GM06990 (cell line): Measurements from ENCODE around the gene DLST.

ENCODE experiments used
- DNase-seq: peaks from one replicate; pipeline ENCODE4 v3.0.0-alpha.2; 2011; ENCODE audit not compliant: insufficient read length; ENCODE audit errors: extremely low read depth
- H3K27me3 ChIP-seq: replicated peaks from 2 replicates; pipeline ENCODE4 v1.6.0; 2011; ENCODE audit warnings: low read length; ENCODE audit not compliant: control insufficient read depth, insufficient read depth
- H3K36me3 ChIP-seq: 2 replicates; pipeline ENCODE4 v1.5.1; 2011; ENCODE audit warnings: low read length; ENCODE audit not compliant: control insufficient read depth, insufficient read depth
- H3K4me3 ChIP-seq: replicated peaks from 2 replicates; pipeline ENCODE4 v1.5.1; 2011; ENCODE audit warnings: low read depth, mild to moderate bottlenecking, control low read depth, low read length
- CTCF ChIP-seq: IDR thresholded peaks from 2 replicates; pipeline ENCODE4 v1.5.1; 2011; ENCODE audit warnings: low read length, control low read depth, mild to moderate bottlenecking, inconsistent platforms; ENCODE audit not compliant: insufficient read depth, poor library complexity, severe bottlenecking

DLST gene

GRCh38 chr14:74861734-74862090 is 20.0 kb upstream of the DLST start:
- H3K36me3 ChIP-seq, result no peaks in the 10 kb centered on the region
- H3K4me3 ChIP-seq, result no peak overlapping the region
- no peak for TF ChIP-seq CTCF
- no peak for DNase-seq
- H3K27me3 ChIP-seq, result no peaks in the 10 kb centered on the region

- no peak for TF ChIP-seq CTCF
These were observed 18.4 kb upstream of the DLST start for GRCh38 chr14:74863274-74863673.

GRCh38 chr14:74864198-74864597 is 17.5 kb upstream of the DLST start:
- no peaks in the 10 kb centered on the region for H3K36me3 ChIP-seq
- no peak overlapping the region for H3K4me3 ChIP-seq
- TF ChIP-seq CTCF, result no peak
- no peak for DNase-seq
- no peaks in the 10 kb centered on the region for H3K27me3 ChIP-seq

More at GRCh38 chr14:74863274-74863673, 18.4 kb upstream of the DLST start:
- Histone ChIP-seq H3K36me3 (no peaks in the 10 kb centered on the region), H3K4me3 (no peak overlapping the region), H3K27me3 (no peaks in the 10 kb centered on the region)
- DNase-seq, result no peak

- Histone ChIP-seq H3K4me3 (no peak overlapping the region), H3K36me3 (no peaks in the 10 kb centered on the region), H3K27me3 (no peaks in the 10 kb centered on the region)
- no peak for TF ChIP-seq CTCF
- DNase-seq, result no peak
These were observed 16.6 kb upstream of the DLST start for GRCh38 chr14:74865156-74865555.

GRCh38 chr14:74866708-74867389 is 14.9 kb upstream of the DLST start:
- DNase-seq, result no peak
- Histone ChIP-seq H3K4me3 (no peak overlapping the region), H3K36me3 (no peaks in the 10 kb centered on the region), H3K27me3 (no peaks in the 10 kb centered on the region)
- TF ChIP-seq CTCF, result no peak

GRCh38 chr14:74867673-74868072 is 14.0 kb upstream of the DLST start:
- H3K4me3 ChIP-seq, result no peak overlapping the region
- no peak for TF ChIP-seq CTCF
- no peaks in the 10 kb centered on the region for H3K27me3 ChIP-seq
- no peak for DNase-seq
- no peaks in the 10 kb centered on the region for H3K36me3 ChIP-seq
